Trophoblast cell (in vitro differentiated cells and primary cell): ENCODE measurements around the gene ZNF548.

Source experiments
- DNase-seq, 2 donors: peaks; one replicate each; pipeline ENCODE4 v3.0.0-alpha.2; 2016
- H2AFZ ChIP-seq: 2 replicates; pipeline ENCODE4 v1.6.1; 2013; ENCODE audit warnings: low read length, moderate library complexity, mild to moderate bottlenecking; ENCODE audit not compliant: insufficient read depth, poor library complexity
- H2AK5ac ChIP-seq: 2 replicates; pipeline ENCODE4 v1.6.1; 2013; ENCODE audit warnings: mild to moderate bottlenecking, low read length
- H2BK120ac ChIP-seq: 2 replicates; pipeline ENCODE4 v1.6.1; 2013; ENCODE audit warnings: low read length, mild to moderate bottlenecking, moderate library complexity; ENCODE audit not compliant: insufficient read depth, poor library complexity
- H2BK12ac ChIP-seq: 2 replicates; pipeline ENCODE4 v1.6.1; 2013; ENCODE audit warnings: mild to moderate bottlenecking, low read length, moderate library complexity
- H2BK5ac ChIP-seq: 2 replicates; pipeline ENCODE4 v1.6.1; 2013; ENCODE audit warnings: low read length, low read depth, moderate library complexity, mild to moderate bottlenecking; ENCODE audit not compliant: poor library complexity
- H3K14ac ChIP-seq: 2 replicates; pipeline ENCODE4 v1.6.1; 2013; ENCODE audit warnings: mild to moderate bottlenecking, low read length
- H3K18ac ChIP-seq: 2 replicates; pipeline ENCODE4 v1.6.1; 2013; ENCODE audit warnings: mild to moderate bottlenecking, low read length
- H3K23ac ChIP-seq: 2 replicates; pipeline ENCODE4 v1.6.1; 2013; ENCODE audit warnings: low read length
- H3K27ac ChIP-seq: 2 replicates; pipeline ENCODE4 v1.5.1; 2013; ENCODE audit warnings: low read depth, mild to moderate bottlenecking, inconsistent platforms, low read length, moderate library complexity
- H3K27me3 ChIP-seq: 2 replicates; pipeline ENCODE4 v1.6.1; 2013; ENCODE audit warnings: inconsistent platforms, mild to moderate bottlenecking, low read length, moderate library complexity; ENCODE audit not compliant: insufficient read depth
- H3K36me3 ChIP-seq, 2 experiments: 1 replicate in 1 of 2; 2 replicates in 1 of 2; pipeline ENCODE4 v1.6.1; 2013; ENCODE audit warnings: low read length in 2 of 2, mild to moderate bottlenecking in 2 of 2, moderate library complexity in 1 of 2; ENCODE audit not compliant: insufficient read depth in 2 of 2, control insufficient read depth in 1 of 2
- H3K4ac ChIP-seq: 2 replicates; pipeline ENCODE4 v1.6.1; 2013; ENCODE audit warnings: low read depth, mild to moderate bottlenecking, low read length, moderate library complexity
- H3K4me1 ChIP-seq, 2 experiments: 1 replicate in 1 of 2; 2 replicates in 1 of 2; pipeline ENCODE4 v1.6.1; 2013; ENCODE audit warnings: low read length in 2 of 2, mild to moderate bottlenecking in 2 of 2, moderate library complexity in 1 of 2; ENCODE audit not compliant: insufficient read depth in 2 of 2, control insufficient read depth in 1 of 2
- H3K4me2 ChIP-seq: 2 replicates; pipeline ENCODE4 v1.6.1; 2013; ENCODE audit warnings: inconsistent platforms, mild to moderate bottlenecking, low read length, moderate library complexity
- H3K4me3 ChIP-seq: 2 replicates; pipeline ENCODE4 v1.5.1; 2013; ENCODE audit warnings: mild to moderate bottlenecking, low read depth, low read length, inconsistent platforms
- H3K79me1 ChIP-seq: one replicate; pipeline ENCODE4 v1.6.1; 2013; ENCODE audit warnings: low read length
- H3K79me2 ChIP-seq: 2 replicates; pipeline ENCODE4 v1.6.1; 2013; ENCODE audit warnings: low read length, mild to moderate bottlenecking; ENCODE audit not compliant: control insufficient read depth, insufficient read depth, poor library complexity
- H3K9ac ChIP-seq: 2 replicates; pipeline ENCODE4 v1.6.1; 2013; ENCODE audit warnings: mild to moderate bottlenecking, low read length
- H3K9me3 ChIP-seq: 2 replicates; pipeline ENCODE4 v1.6.1; 2013; ENCODE audit warnings: low read depth, mild to moderate bottlenecking, control low read depth, inconsistent platforms, low read length; ENCODE audit not compliant: insufficient read depth
- H4K12ac ChIP-seq: 2 replicates; pipeline ENCODE4 v1.6.1; 2013; ENCODE audit warnings: low read depth, mild to moderate bottlenecking, low read length, moderate library complexity
- H4K8ac ChIP-seq: 2 replicates; pipeline ENCODE4 v1.6.1; 2013; ENCODE audit warnings: low read depth, mild to moderate bottlenecking, low read length, moderate library complexity
- H4K91ac ChIP-seq: one replicate; pipeline ENCODE4 v1.6.1; 2013; ENCODE audit warnings: low read depth, mild to moderate bottlenecking, low read length, moderate library complexity
- WGBS: extraction: QIAGEN DNeasy Blood & Tissue Kit; methylation state at CpG from one replicate; pipeline ENCODE4 v1.1.7; 2013; ENCODE audit warnings: missing lambda C conversion rate; ENCODE audit not compliant: insufficient read length, insufficient coverage; ENCODE audit errors: extremely low coverage; 5-methylcytosine and 5-hydroxymethylcytosine counted together

Gene ZNF548

DNA sequence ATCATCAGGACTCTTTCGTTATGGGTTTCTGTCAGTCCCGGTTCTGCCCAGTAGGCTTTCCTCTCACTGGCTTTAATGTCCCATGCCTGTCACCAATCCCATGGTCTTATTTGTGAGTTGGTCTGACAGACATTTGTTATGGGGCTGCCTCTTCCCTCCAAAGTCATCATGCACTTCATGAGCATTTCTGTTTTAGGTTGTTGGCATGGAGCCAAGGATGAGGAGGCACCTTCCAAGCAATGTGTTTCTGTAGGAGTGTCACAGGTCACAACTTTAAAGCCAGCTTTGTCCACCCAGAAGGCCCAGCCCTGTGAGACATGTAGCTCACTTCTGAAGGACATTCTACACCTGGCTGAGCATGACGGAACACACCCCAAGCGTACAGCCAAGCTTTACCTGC lies 29.8 kb downstream of the ZNF548 start:
- Histone ChIP-seq H3K4ac (no peak overlapping the region), H4K91ac (no peak overlapping the region), H3K4me3 (no peak overlapping the region), H3K27me3 (no peaks in the 10 kb centered on the region), H3K79me1 (no peaks in the 10 kb centered on the region), H3K23ac (no peak overlapping the region), H3K4me1 (no peaks in the 10 kb centered on the region), H3K9ac (no peak overlapping the region), H3K18ac (no peak overlapping the region), H2BK5ac (no peak overlapping the region), H3K9me3 (no peaks in the 10 kb centered on the region), H3K79me2 (no peaks in the 10 kb centered on the region), H2AFZ (no peak overlapping the region), H2BK12ac (no peak overlapping the region), H2AK5ac (no peak overlapping the region), H3K27ac (no peak overlapping the region), H3K4me2 (no peak overlapping the region), H4K8ac (no peak overlapping the region), H4K12ac (no peak overlapping the region), H3K14ac (no peak overlapping the region), H2BK120ac (no peak overlapping the region), H3K36me3 (peaks cover 4 to 26% of the 10 kb centered on the region in 2 experiments)
- no CpG with 5 or more reads among the region's 4 CpGs for WGBS
- no peak for DNase-seq

- Histone ChIP-seq H2BK12ac (no peak overlapping the region), H2AFZ (no peak overlapping the region)
Measured at GRCh38 chr19:57421037-57421436, 31.4 kb downstream of the ZNF548 start.

GRCh38 chr19:57434386-57435061 lies 44.9 kb downstream of the ZNF548 start:
- no peak overlapping the region for H3K18ac ChIP-seq
- H3K27ac ChIP-seq, result no peak overlapping the region
- peaks cover 6 to 9% of the 10 kb centered on the region in 2 experiments for H3K4me1 ChIP-seq
- H3K4me3 ChIP-seq, result no peak overlapping the region
- no peaks in the 10 kb centered on the region for H3K9me3 ChIP-seq
- peaks cover 6% of the 10 kb centered on the region for H3K79me1 ChIP-seq
- peak overlapping the region; percentile 48 for H4K12ac ChIP-seq
- H3K27me3 ChIP-seq, result no peaks in the 10 kb centered on the region
- no peak overlapping the region for H3K14ac ChIP-seq
- peaks cover 10% of the 10 kb centered on the region for H3K79me2 ChIP-seq
- H2BK12ac ChIP-seq, result no peak overlapping the region
- H4K91ac ChIP-seq, result peak overlapping the region; percentile 42
- H2BK120ac ChIP-seq, result no peak overlapping the region
- no peak for DNase-seq
- peak overlapping the region; percentile 71 for H2AFZ ChIP-seq
- peaks cover 0 to 4% of the 10 kb centered on the region in 2 experiments for H3K36me3 ChIP-seq
- peak overlapping the region; percentile 66 for H3K4me2 ChIP-seq
- H2AK5ac ChIP-seq, result no peak overlapping the region
- peak overlapping the region; percentile 13 for H3K4ac ChIP-seq
- H2BK5ac ChIP-seq, result no peak overlapping the region
- no CpG with 5 or more reads among the region's 15 CpGs for WGBS
- H4K8ac ChIP-seq, result peak overlapping the region; percentile 83
- H3K9ac ChIP-seq, result peak overlapping the region; percentile 61
- no peak overlapping the region for H3K23ac ChIP-seq

More at GRCh38 chr19:57421037-57421436, 31.4 kb downstream of the ZNF548 start:
- no peak overlapping the region for H3K23ac ChIP-seq
- no peak overlapping the region for H2BK120ac ChIP-seq
- no CpG with 5 or more reads among the region's 3 CpGs for WGBS
- DNase-seq, result no peak
- H3K27ac ChIP-seq, result no peak overlapping the region
- H3K9ac ChIP-seq, result no peak overlapping the region
- no peak overlapping the region for H3K4ac ChIP-seq
- peaks cover 4 to 26% of the 10 kb centered on the region in 2 experiments for H3K36me3 ChIP-seq
- H2AK5ac ChIP-seq, result no peak overlapping the region
- no peaks in the 10 kb centered on the region for H3K79me2 ChIP-seq
- no peak overlapping the region for H3K14ac ChIP-seq
- H3K18ac ChIP-seq, result no peak overlapping the region
- no peaks in the 10 kb centered on the region for H3K9me3 ChIP-seq
- no peak overlapping the region for H4K12ac ChIP-seq
- no peak overlapping the region for H3K4me2 ChIP-seq
- no peaks in the 10 kb centered on the region for H3K4me1 ChIP-seq
- no peak overlapping the region for H4K8ac ChIP-seq
- H2BK5ac ChIP-seq, result no peak overlapping the region
- no peaks in the 10 kb centered on the region for H3K79me1 ChIP-seq
- no peak overlapping the region for H3K4me3 ChIP-seq
- no peak overlapping the region for H4K91ac ChIP-seq
- no peaks in the 10 kb centered on the region for H3K27me3 ChIP-seq

DNA sequence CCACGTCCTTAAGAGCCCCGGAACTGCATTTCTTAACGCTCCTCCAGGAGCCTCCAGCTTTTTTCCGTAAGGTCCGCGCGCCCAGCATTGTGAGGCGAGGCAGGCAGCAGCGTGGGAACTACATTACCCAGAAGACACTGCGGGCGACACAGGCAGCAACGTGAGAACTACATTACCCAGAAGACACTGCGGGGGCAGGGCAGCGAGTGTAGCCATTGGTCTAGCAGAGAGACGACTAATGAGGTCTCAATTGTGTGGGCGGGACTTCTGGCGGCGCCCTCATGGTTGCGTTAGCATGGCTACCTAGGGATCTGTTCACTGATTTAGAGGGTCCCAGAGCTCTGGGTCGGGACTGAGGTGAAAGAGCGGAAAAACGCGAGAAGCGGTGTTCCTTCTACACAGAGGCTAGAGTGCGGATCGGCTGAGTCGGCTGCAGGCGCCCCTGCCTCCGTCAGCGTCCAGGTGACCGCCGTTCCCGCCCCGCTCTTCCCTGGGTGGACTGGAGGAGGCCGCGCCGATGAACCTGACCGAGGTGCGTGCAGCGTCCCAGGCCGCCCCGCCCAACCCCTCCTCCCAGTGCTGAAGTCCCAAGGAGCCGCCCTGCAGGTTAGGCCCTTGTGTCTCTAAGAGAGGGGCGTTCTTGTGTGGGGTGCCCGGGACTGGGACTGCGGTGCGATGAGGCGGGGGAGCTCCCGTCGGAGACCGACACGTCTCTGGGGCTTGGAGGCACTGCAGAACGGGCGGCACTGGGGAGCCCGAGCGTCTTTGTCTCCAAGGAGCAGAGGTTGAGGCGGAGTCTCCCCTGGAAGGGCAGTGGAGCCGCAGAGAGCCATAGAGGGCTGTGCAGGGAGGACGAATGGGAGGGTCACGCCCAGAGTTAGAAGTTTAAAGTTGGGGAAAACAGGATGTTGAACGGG lies 45.7 kb downstream of the ZNF548 start, which contains the start of gene ZNF749:
Gene ZNF749 (plus strand): TSS at position 264 of the 917 bp plus-strand sequence. CDS start 254 bp downstream, at position 518.
- Histone ChIP-seq H3K9me3 (no peaks in the 10 kb centered on the region), H2BK5ac (no peak within 1 kb of the TSS), H3K36me3 (peaks cover 0 to 4% of the 10 kb centered on the region in 2 experiments), H3K4ac (peak within 1 kb of the TSS; percentile 71), H2BK12ac (no peak within 1 kb of the TSS), H3K79me2 (peaks cover 10% of the 10 kb centered on the region), H3K4me2 (peak within 1 kb of the TSS; percentile 75), H3K4me3 (peak within 1 kb of the TSS; percentile 89), H3K27ac (peak within 1 kb of the TSS; percentile 39), H3K79me1 (peaks cover 6% of the 10 kb centered on the region), H3K14ac (peak within 1 kb of the TSS; percentile 81), H3K9ac (peak within 1 kb of the TSS; percentile 82), H4K91ac (peak within 1 kb of the TSS; percentile 54), H2AFZ (peak within 1 kb of the TSS; percentile 89), H3K4me1 (peaks cover 6 to 9% of the 10 kb centered on the region in 2 experiments), H3K18ac (peak within 1 kb of the TSS; percentile 54), H4K12ac (peak within 1 kb of the TSS; percentile 55), H2BK120ac (no peak within 1 kb of the TSS), H4K8ac (peak within 1 kb of the TSS; percentile 83), H2AK5ac (no peak within 1 kb of the TSS), H3K27me3 (no peaks in the 10 kb centered on the region), H3K23ac (no peak within 1 kb of the TSS)
- no CpG with 5 or more reads among the region's 61 CpGs for WGBS
- peak; percentile 99 for DNase-seq
